Esophagus muscularis mucosa (tissue), 4 donors: ENCODE measurements around the gene TCF7L2. TPM values are rescaled to one million over a fixed set of nuclear protein-coding genes. Genes with fewer than 3 reads are reported as not detected.

Experiments
- DNase-seq: peaks from one replicate; pipeline ENCODE4 v3.0.0-alpha.2; 2017; ENCODE audit errors: extremely low spot score
- H3K27ac ChIP-seq, 4 donors: fragments of 200-600 bp; sonication (generic); replicated peaks in 1 of 4; 1 replicate in 3 of 4; 2 replicates in 1 of 4; pipeline ENCODE4 v1.5.1; 2016 to 2019; ENCODE audit warnings: mild to moderate bottlenecking in 1 of 4
- H3K27me3 ChIP-seq, 4 donors: fragments of 200-600 bp; sonication (generic); one replicate each; pipeline versions ENCODE4 v1.5.1 to v1.6.0; 2016 to 2019
- H3K36me3 ChIP-seq, 4 donors: fragments of 200-600 bp; sonication (generic); one replicate each; pipeline ENCODE4 v1.5.1; 2016 to 2019
- H3K4me1 ChIP-seq, 4 donors: fragments of 200-600 bp; sonication (generic); one replicate each; pipeline ENCODE4 v1.5.1; 2016 to 2019
- H3K4me3 ChIP-seq, 4 donors: fragments of 200-600 bp; sonication (generic); 1 replicate in 2 of 4; 2 replicates in 2 of 4; pipeline ENCODE4 v1.5.1; 2016 to 2019; ENCODE audit warnings: mild to moderate bottlenecking in 4 of 4, moderate library complexity in 1 of 4
- H3K9me3 ChIP-seq, 4 donors: fragments of 200-600 bp; sonication (generic); 1 replicate in 3 of 4; 2 replicates in 1 of 4; pipeline ENCODE4 v1.5.1; 2016 to 2019
- EP300 ChIP-seq: sonication (generic); formaldehyde crosslinking; IDR thresholded peaks from one replicate; pipeline ENCODE4 v1.6.1; 2017; ENCODE audit warnings: antibody characterized with exemption
- POLR2A ChIP-seq: fragments of 450-650 bp; IDR thresholded peaks from one replicate; pipeline ENCODE4 v1.6.1; 2017; ENCODE audit warnings: antibody characterized with exemption, moderate library complexity, mild to moderate bottlenecking, low read depth
- POLR2AphosphoS5 ChIP-seq, 2 donors: sonication (generic); formaldehyde crosslinking; IDR thresholded peaks; one replicate each; pipeline ENCODE4 v1.6.1; 2017; ENCODE audit warnings: antibody characterized with exemption in 2 of 2
- WGBS: methylation state at CpG from one replicate; pipeline ENCODE4 v1.1.5; 2018; 5-methylcytosine and 5-hydroxymethylcytosine counted together
- intact Hi-C: fragments of 100-400 bp; cut with DNase I; formaldehyde crosslinking; loops from one replicate; pipeline ENCODE4 v1.15.1; 2023
- total RNA-seq, 4 donors: library from RNA; depleted of rRNA; stranded (reverse); fragments of >200 nt; gene quantifications; one replicate each; pipeline versions ENCODE4 v1.1.0 to v1.2.1, GENCODE V29; 2016
- TF ChIP-seq, protein P1 (sequence below), 3 experiments: fragments of 200-600 bp in 2 of 3; fragments of 450-650 bp in 1 of 3; sonication (generic) in 2 of 3; IDR thresholded peaks; one replicate each; pipeline ENCODE4 v1.5.1; 2017 to 2019; ENCODE audit warnings: antibody characterized with exemption in 3 of 3, mild to moderate bottlenecking in 2 of 3, moderate library complexity in 1 of 3

TCF7L2 gene
- total RNA-seq, 4 donors from 2014 or later = 7.8 to 24.1 (median 19.2) TPM

DNA sequence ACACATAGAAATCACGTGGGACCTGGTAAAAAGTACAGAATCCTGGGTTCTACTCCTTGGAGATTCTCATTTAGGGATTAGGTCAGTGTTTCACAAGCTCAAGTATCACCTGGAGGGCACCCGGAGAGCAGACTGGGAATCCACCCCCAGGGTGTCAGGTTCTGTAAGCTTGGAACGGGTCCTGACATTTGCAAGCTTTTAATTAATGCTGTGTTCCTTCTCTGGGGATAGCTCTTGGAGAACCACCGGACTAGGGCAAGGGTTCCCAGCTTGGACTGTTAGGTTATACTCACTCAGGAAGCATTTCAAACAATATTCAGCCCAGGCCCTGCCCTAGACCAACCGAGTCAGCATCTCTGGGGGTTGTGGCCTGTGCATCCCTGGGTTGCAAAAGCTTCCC is 23.0 kb downstream of the TCF7L2 start:
- 72% methylated on average over 4 of the region's 5 CpGs for WGBS
- intact Hi-C loops = no loop called here
- no peak for DNase-seq

DNA sequence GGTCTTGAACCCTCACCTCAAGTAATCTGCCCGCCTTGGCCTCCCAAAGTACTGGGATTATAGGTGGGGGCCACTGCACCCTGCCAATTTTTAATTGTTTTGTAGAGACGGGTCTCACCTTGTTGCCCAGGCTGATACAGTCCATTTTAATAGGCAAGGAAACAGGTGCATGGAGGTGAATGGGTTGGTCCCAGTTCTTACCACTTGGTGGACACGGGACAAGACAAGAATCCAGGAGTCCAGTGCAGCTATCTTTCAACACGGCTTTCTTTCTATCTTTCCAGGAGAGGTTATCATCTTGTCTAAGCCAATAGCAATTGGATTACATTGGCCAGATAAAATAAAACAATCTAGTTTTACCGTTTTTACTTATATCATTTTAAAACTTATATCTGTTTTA is 23.8 kb downstream of the TCF7L2 start:
- no peak overlapping the region for H3K4me3 ChIP-seq
- no peaks in the 10 kb centered on the region for H3K9me3 ChIP-seq
- H3K36me3 ChIP-seq = peaks cover 0 to 9% (median 0%) of the 10 kb centered on the region in 4 donors
- H3K4me1 ChIP-seq = peaks cover 0 to 24% (median 16%) of the 10 kb centered on the region in 4 donors
- no peak for DNase-seq
- no peak overlapping the region for H3K27ac ChIP-seq
- 96% methylated on average over 5 of the region's 5 CpGs for WGBS
- no peak for TF ChIP-seq EP300
- H3K27me3 ChIP-seq = no peaks in the 10 kb centered on the region
- intact Hi-C loops = no loop called here

More for the DNA sequence above, 23.0 kb downstream of the TCF7L2 start:
- Histone ChIP-seq H3K4me3 (no peak overlapping the region), H3K36me3 (peaks cover 0 to 9% (median 3%) of the 10 kb centered on the region in 4 donors), H3K27ac (no peak overlapping the region), H3K9me3 (no peaks in the 10 kb centered on the region), H3K4me1 (peaks cover 0 to 23% (median 16%) of the 10 kb centered on the region in 4 donors), H3K27me3 (no peaks in the 10 kb centered on the region)
- TF ChIP-seq EP300 (no peak), POLR2A (no peak), POLR2AphosphoS5 (IDR thresholded peaks at IDR 0.05) (no peak)
- TF ChIP-seq, protein P1, sequence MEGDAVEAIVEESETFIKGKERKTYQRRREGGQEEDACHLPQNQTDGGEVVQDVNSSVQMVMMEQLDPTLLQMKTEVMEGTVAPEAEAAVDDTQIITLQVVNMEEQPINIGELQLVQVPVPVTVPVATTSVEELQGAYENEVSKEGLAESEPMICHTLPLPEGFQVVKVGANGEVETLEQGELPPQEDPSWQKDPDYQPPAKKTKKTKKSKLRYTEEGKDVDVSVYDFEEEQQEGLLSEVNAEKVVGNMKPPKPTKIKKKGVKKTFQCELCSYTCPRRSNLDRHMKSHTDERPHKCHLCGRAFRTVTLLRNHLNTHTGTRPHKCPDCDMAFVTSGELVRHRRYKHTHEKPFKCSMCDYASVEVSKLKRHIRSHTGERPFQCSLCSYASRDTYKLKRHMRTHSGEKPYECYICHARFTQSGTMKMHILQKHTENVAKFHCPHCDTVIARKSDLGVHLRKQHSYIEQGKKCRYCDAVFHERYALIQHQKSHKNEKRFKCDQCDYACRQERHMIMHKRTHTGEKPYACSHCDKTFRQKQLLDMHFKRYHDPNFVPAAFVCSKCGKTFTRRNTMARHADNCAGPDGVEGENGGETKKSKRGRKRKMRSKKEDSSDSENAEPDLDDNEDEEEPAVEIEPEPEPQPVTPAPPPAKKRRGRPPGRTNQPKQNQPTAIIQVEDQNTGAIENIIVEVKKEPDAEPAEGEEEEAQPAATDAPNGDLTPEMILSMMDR (IDR thresholded peaks at IDR 0.05) = no peak

DNA sequence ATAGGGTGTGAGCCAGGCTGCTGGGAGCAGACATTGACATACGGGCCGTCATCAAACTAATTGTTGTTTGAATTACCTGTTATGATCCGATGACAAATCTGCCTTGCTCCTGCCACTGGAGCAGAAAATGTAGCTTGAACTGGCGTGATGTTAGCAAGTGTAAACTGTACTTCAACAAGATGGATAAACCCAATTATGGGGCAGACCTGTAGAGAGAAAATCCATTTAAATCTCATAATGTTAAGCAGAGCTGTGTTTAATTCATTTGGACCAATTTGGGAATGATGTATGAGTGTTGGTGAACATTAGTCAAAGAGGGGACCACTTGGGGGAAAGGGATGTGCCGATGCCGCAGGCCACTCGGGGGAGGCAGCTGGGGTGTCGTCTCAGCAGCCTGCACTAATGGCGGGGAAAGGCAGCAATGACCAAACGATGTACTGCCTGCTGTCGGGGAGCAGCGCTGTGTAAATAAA is 27.4 kb downstream of the TCF7L2 start:
- intact Hi-C loops = no loop called here
- no peak for TF ChIP-seq POLR2A
- TF ChIP-seq POLR2AphosphoS5 (IDR thresholded peaks at IDR 0.05) = no peak
- TF ChIP-seq EP300 = no peak
- TF ChIP-seq, protein P1 (IDR thresholded peaks at IDR 0.05) = no peak
- Histone ChIP-seq H3K27ac (no peak overlapping the region), H3K27me3 (no peaks in the 10 kb centered on the region), H3K4me1 (peaks cover 0 to 19% (median 15%) of the 10 kb centered on the region in 4 donors), H3K9me3 (no peaks in the 10 kb centered on the region), H3K36me3 (peaks cover 0 to 4% (median 0%) of the 10 kb centered on the region in 4 donors), H3K4me3 (no peak overlapping the region)
- WGBS = 74% methylated on average over 12 of the region's 12 CpGs
- DNase-seq = no peak

DNA sequence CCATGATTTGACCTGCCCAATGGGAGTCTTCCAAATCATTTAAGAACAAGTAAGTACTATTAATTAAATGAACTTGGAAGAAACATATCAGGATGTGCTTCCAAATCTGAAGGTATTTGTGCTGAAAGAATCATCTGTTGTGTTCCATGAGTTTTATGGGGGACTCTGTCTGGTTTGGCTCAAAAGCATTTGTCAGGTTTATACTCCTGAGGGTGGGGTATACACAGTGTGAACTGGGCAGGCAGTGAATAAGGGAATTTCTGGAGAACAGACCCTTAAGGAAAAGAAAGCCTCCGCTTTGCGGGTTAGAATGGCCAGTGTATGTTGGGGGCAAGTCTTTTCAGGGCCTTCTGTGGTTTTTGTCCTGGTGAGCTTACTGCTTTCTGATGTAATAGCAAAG is 29.9 kb downstream of the TCF7L2 start:
- DNase-seq = no peak
- Histone ChIP-seq H3K36me3 (no peaks in the 10 kb centered on the region), H3K4me1 (peaks cover 0 to 22% (median 20%) of the 10 kb centered on the region in 4 donors), H3K27me3 (no peaks in the 10 kb centered on the region), H3K4me3 (no peak overlapping the region), H3K9me3 (no peaks in the 10 kb centered on the region), H3K27ac (no peak overlapping the region)
- WGBS = 100% methylated on average over 2 of the region's 2 CpGs
- intact Hi-C loops = no loop called here
- no peak for TF ChIP-seq POLR2A
- TF ChIP-seq, protein P1 (IDR thresholded peaks at IDR 0.05) = no peak
- no peak for TF ChIP-seq POLR2AphosphoS5 (IDR thresholded peaks at IDR 0.05)
- no peak for TF ChIP-seq EP300

GRCh38 chr10:112980937-112981336 is 30.9 kb downstream of the TCF7L2 start:
- 86% methylated on average over 2 of the region's 2 CpGs for WGBS
- TF ChIP-seq EP300 (no peak), POLR2AphosphoS5 (IDR thresholded peaks at IDR 0.05) (no peak), POLR2A (no peak)
- TF ChIP-seq, protein P1 (IDR thresholded peaks at IDR 0.05) = no peak
- Histone ChIP-seq H3K27me3 (no peaks in the 10 kb centered on the region), H3K4me1 (peaks cover 8 to 32% (median 30%) of the 10 kb centered on the region in 4 donors), H3K27ac (no peak overlapping the region), H3K9me3 (no peaks in the 10 kb centered on the region), H3K4me3 (no peak overlapping the region), H3K36me3 (no peaks in the 10 kb centered on the region)
- DNase-seq = no peak
- intact Hi-C loops = no loop called here
